Mucosa of gallbladder (tissue), 1 donor: ENCODE results near the gene CAMKK1. TPM values are rescaled to one million over a fixed set of nuclear protein-coding genes. Genes with fewer than 3 reads are reported as not detected.

Source experiments
- DNase-seq: peaks from one replicate; pipeline ENCODE4 v3.0.0-alpha.2; 2020; ENCODE audit warnings: low spot score
- total RNA-seq: library from RNA; stranded (reverse); gene quantifications from one replicate; pipeline ENCODE4 v1.2.1, GENCODE V29; 2021
- donor health status: DM: no; HTN: no; CAD: no.

CAMKK1 gene
- total RNA-seq, 1 donor from 2014 or later, result 6.6 TPM

GRCh38 chr17:3918372-3919122 lies 25.7 kb upstream of the CAMKK1 start:
- no peak for DNase-seq

- DNase-seq, result no peak
Measured at GRCh38 chr17:3917391-3917931, 24.6 kb upstream of the CAMKK1 start.

GRCh38 chr17:3916825-3917224 lies 24.0 kb upstream of the CAMKK1 start:
- no peak for DNase-seq

- peak; percentile 42 for DNase-seq
Measured at GRCh38 chr17:3915995-3916696, 23.3 kb upstream of the CAMKK1 start, which contains the start of gene P2RX1. P2RX1 (minus strand) TSS chr17:3916465; CDS start chr17:3916225, 240 bp downstream.

GRCh38 chr17:3915581-3915994 lies 22.7 kb upstream of the CAMKK1 start:
- DNase-seq, result no peak

GRCh38 chr17:3914312-3914670 lies 21.4 kb upstream of the CAMKK1 start:
- no peak for DNase-seq

- DNase-seq, result peak; percentile 79
Measured at GRCh38 chr17:3913531-3914311, 20.9 kb upstream of the CAMKK1 start.

- DNase-seq, result no peak
Measured at GRCh38 chr17:3912827-3913226, 20.0 kb upstream of the CAMKK1 start.

GRCh38 chr17:3911271-3912053 lies 18.6 kb upstream of the CAMKK1 start:
- DNase-seq, result no peak

- no peak for DNase-seq
Measured at GRCh38 chr17:3910420-3911270, 17.8 kb upstream of the CAMKK1 start.

- DNase-seq, result no peak
Measured at GRCh38 chr17:3909257-3909656, 16.4 kb upstream of the CAMKK1 start.

GRCh38 chr17:3907483-3908216 lies 14.8 kb upstream of the CAMKK1 start:
- DNase-seq, result no peak

GRCh38 chr17:3906881-3907280 lies 14.0 kb upstream of the CAMKK1 start:
- no peak for DNase-seq

- no peak for DNase-seq
Measured at GRCh38 chr17:3905017-3905520, 12.2 kb upstream of the CAMKK1 start.

- DNase-seq, result no peak
Measured at GRCh38 chr17:3904501-3904900, 11.6 kb upstream of the CAMKK1 start.

GRCh38 chr17:3903881-3904290 lies 11.0 kb upstream of the CAMKK1 start:
- DNase-seq, result no peak

- DNase-seq, result no peak
Measured at GRCh38 chr17:3903051-3903825, 10.4 kb upstream of the CAMKK1 start.

- DNase-seq, result no peak
Measured at GRCh38 chr17:3900646-3901045, 7.8 kb upstream of the CAMKK1 start.

GRCh38 chr17:3897731-3898130 lies 4.9 kb upstream of the CAMKK1 start:
- no peak for DNase-seq
